Thyroid gland (tissue), 4 donors: ENCODE data around the gene SNED1.

ENCODE experiments used
- POLR2A ChIP-seq, 2 donors: fragments of 450-650 bp; IDR thresholded peaks; one replicate each; pipeline ENCODE4 v1.6.1; 2017; ENCODE audit warnings: antibody characterized with exemption in 2 of 2, mild to moderate bottlenecking in 2 of 2, moderate library complexity in 1 of 2
- TF ChIP-seq, protein P1 (sequence below), 6 experiments: fragments of 200-600 bp in 3 of 6; fragments of 450-650 bp in 3 of 6; sonication (generic) in 3 of 6; IDR thresholded peaks; one replicate each; pipeline ENCODE4 v1.5.1; 2016 to 2019; ENCODE audit warnings: antibody characterized with exemption in 6 of 6, mild to moderate bottlenecking in 2 of 6, inconsistent platforms in 1 of 6, moderate library complexity in 1 of 6

DNA sequence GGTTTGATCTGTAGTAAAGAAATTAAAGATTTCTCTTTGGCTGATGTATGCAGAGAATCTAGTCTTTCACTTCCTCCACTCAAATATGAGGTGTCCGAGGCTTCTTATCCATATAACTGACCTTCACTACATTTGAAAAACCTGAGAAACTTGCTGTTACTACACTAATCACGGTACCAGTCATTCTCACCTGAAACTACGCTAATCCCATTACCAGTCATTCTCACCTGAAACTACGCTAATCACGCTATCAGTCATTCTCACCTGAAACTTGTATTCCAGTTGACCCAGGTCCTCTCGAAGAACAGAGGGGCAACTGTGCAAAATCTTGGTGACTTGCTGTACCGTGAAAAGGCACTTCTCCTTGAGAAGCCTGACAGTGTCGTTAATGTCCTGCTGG is 98.6 kb downstream of the SNED1 start:
- TF ChIP-seq, protein P1, sequence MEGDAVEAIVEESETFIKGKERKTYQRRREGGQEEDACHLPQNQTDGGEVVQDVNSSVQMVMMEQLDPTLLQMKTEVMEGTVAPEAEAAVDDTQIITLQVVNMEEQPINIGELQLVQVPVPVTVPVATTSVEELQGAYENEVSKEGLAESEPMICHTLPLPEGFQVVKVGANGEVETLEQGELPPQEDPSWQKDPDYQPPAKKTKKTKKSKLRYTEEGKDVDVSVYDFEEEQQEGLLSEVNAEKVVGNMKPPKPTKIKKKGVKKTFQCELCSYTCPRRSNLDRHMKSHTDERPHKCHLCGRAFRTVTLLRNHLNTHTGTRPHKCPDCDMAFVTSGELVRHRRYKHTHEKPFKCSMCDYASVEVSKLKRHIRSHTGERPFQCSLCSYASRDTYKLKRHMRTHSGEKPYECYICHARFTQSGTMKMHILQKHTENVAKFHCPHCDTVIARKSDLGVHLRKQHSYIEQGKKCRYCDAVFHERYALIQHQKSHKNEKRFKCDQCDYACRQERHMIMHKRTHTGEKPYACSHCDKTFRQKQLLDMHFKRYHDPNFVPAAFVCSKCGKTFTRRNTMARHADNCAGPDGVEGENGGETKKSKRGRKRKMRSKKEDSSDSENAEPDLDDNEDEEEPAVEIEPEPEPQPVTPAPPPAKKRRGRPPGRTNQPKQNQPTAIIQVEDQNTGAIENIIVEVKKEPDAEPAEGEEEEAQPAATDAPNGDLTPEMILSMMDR (IDR thresholded peaks at IDR 0.05): no peak
- no peak for TF ChIP-seq POLR2A (IDR thresholded peaks at IDR 0.05)
